Measurements from ENCODE around the gene ESYT3.

The ESYT3 gene

GRCh38 chr3:138471481-138471880 lies 37.1 kb downstream of the ESYT3 start:
- ChIA-PET POLR2A (no interaction called here), CTCF (interaction anchor here (0.6 to 2.1 kb wide), 3 partner anchors 8 to 758 kb away, joined by 3 to 8 read pairs (median 4); no protein-coding TSS in a partner anchor)
- no peaks in the 10 kb centered on the region for H3K9me3 ChIP-seq (ENCODE audit: control insufficient read depth, insufficient read depth, low read depth, low read length)
- no peaks in the 10 kb centered on the region for H3K4me1 ChIP-seq (ENCODE audit: control insufficient read depth, insufficient read depth, low read length)
- no peak overlapping the region for H3K27ac ChIP-seq (ENCODE audit: extremely low read depth, low read depth, low read length)
- no peak for TF ChIP-seq KLF17 (tag by site-specific recombination; IDR thresholded peaks at IDR 0.05)
- no peak for TF ChIP-seq ZNF488 (tag by site-specific recombination; IDR thresholded peaks at IDR 0.05)
- no peak for TF ChIP-seq ZNF747 (tag by site-specific recombination; IDR thresholded peaks at IDR 0.05)
- TF ChIP-seq ZNF521 (tag by site-specific recombination; IDR thresholded peaks at IDR 0.05), result no peak
- no peak for TF ChIP-seq ZNF776 (tag by site-specific recombination; IDR thresholded peaks at IDR 0.05; ENCODE audit: borderline replicate concordance)
- TF ChIP-seq TCF7L2 (IDR thresholded peaks at IDR 0.05; ENCODE audit: borderline replicate concordance, low read depth, low read length), result no peak
- no peak overlapping the region for H3K4me3 ChIP-seq (ENCODE audit: low read depth, low read length)
- H3K36me3 ChIP-seq (ENCODE audit: control insufficient read depth in 2 of 2, insufficient read depth in 1 of 2, low read length in 2 of 2), result no peaks in the 10 kb centered on the region

- ChIA-PET POLR2A (no interaction called here), CTCF (interaction anchor here (0.6 to 1.1 kb wide), 4 partner anchors 443 to 1969 kb away, joined by 3 to 4 read pairs (median 4); no protein-coding TSS in a partner anchor)
- H3K27ac ChIP-seq (ENCODE audit: extremely low read depth, low read depth, low read length), result no peak overlapping the region
- no peaks in the 10 kb centered on the region for H3K4me1 ChIP-seq (ENCODE audit: control insufficient read depth, insufficient read depth, low read length)
- H3K36me3 ChIP-seq (ENCODE audit: control insufficient read depth in 2 of 2, insufficient read depth in 1 of 2, low read length in 2 of 2), result no peaks in the 10 kb centered on the region
- no peak for TF ChIP-seq ZNF311 (tag by site-specific recombination; IDR thresholded peaks at IDR 0.05; ENCODE audit: borderline replicate concordance)
- no peak for TF ChIP-seq ZBTB48 (tag by site-specific recombination; IDR thresholded peaks at IDR 0.05)
- TF ChIP-seq ZNF404 (tag by site-specific recombination; IDR thresholded peaks at IDR 0.05), result no peak
- TF ChIP-seq ZNF707 (tag by site-specific recombination; IDR thresholded peaks at IDR 0.05), result no peak
- no peak for TF ChIP-seq ZNF549 (tag by site-specific recombination; IDR thresholded peaks at IDR 0.05)
- TF ChIP-seq SALL2 (tag by site-specific recombination; IDR thresholded peaks at IDR 0.05; ENCODE audit: borderline replicate concordance), result no peak
- TF ChIP-seq ZNF639 (tag by site-specific recombination; IDR thresholded peaks at IDR 0.05), result no peak
- TF ChIP-seq SETDB1 (IDR thresholded peaks at IDR 0.05; ENCODE audit: insufficient read length, low read length), result no peak
- TF ChIP-seq ZNF10 (tag by site-specific recombination; IDR thresholded peaks at IDR 0.05), result no peak
- TF ChIP-seq PBX3 (CRISPR knock-in tag; IDR thresholded peaks at IDR 0.05), result no peak
- TF ChIP-seq ZNF610 (tag by site-specific recombination; IDR thresholded peaks at IDR 0.05; ENCODE audit: borderline replicate concordance), result no peak
- no peak for TF ChIP-seq KLF9 (tag by site-specific recombination; IDR thresholded peaks at IDR 0.05; ENCODE audit: low read depth)
- no peak for TF ChIP-seq OVOL3 (tag by site-specific recombination; IDR thresholded peaks at IDR 0.05)
- TF ChIP-seq ZNF121 (tag by site-specific recombination; IDR thresholded peaks at IDR 0.05), result no peak
- TF ChIP-seq HOXA7 (CRISPR knock-in tag; IDR thresholded peaks at IDR 0.05; ENCODE audit: borderline replicate concordance), result no peak
- no peak for TF ChIP-seq ZNF488 (tag by site-specific recombination; IDR thresholded peaks at IDR 0.05)
- H3K4me3 ChIP-seq (ENCODE audit: low read depth, low read length), result no peak overlapping the region
- no peaks in the 10 kb centered on the region for H3K9me3 ChIP-seq (ENCODE audit: control insufficient read depth, insufficient read depth, low read depth, low read length)
Observed at GRCh38 chr3:138472141-138472825, 37.9 kb downstream of the ESYT3 start.
